NCI-H82 treated with DMSO at 0.1 percent for 48 hours (cell line): Measurements from ENCODE around the gene PEF1.

Experiments
- DNase-seq: peaks from one replicate; lab custom pipeline; 2025; ENCODE audit not compliant: unreplicated experiment; lab: John Stamatoyannopoulos, UW

The PEF1 gene

GRCh38 chr1:31655756-31656155, 11.1 kb upstream of the PEF1 start:
- no peak for DNase-seq

DNA sequence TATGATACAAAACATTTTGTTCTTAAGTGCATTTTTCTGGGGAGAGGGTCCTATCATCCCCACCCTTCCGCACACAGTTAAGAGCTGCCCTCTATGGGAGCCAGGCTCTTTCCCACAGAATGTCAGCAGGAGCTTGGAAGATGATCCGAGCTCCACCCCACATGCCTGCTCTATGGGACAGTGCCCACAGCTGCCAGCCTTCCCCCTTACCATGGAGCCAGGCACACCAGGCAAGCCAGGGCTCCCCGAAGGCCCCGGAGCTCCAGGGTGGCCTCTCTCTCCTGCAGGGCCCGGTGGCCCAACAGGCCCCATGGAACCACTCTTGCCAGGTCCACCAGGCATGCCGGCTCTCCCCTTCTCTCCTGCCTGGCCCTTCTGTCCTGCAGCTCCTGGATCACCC, 10.4 kb upstream of the PEF1 start:
- DNase-seq, result no peak

- DNase-seq, result no peak
Observed at GRCh38 chr1:31654474-31654776, 9.7 kb upstream of the PEF1 start.

GRCh38 chr1:31653717-31654473, 9.2 kb upstream of the PEF1 start:
- no peak for DNase-seq

- no peak for DNase-seq
Observed at GRCh38 chr1:31652891-31653499, 8.3 kb upstream of the PEF1 start.

GRCh38 chr1:31651766-31652165, 7.1 kb upstream of the PEF1 start:
- DNase-seq, result no peak

- no peak for DNase-seq
Observed at GRCh38 chr1:31651089-31651420, 6.4 kb upstream of the PEF1 start.

DNA sequence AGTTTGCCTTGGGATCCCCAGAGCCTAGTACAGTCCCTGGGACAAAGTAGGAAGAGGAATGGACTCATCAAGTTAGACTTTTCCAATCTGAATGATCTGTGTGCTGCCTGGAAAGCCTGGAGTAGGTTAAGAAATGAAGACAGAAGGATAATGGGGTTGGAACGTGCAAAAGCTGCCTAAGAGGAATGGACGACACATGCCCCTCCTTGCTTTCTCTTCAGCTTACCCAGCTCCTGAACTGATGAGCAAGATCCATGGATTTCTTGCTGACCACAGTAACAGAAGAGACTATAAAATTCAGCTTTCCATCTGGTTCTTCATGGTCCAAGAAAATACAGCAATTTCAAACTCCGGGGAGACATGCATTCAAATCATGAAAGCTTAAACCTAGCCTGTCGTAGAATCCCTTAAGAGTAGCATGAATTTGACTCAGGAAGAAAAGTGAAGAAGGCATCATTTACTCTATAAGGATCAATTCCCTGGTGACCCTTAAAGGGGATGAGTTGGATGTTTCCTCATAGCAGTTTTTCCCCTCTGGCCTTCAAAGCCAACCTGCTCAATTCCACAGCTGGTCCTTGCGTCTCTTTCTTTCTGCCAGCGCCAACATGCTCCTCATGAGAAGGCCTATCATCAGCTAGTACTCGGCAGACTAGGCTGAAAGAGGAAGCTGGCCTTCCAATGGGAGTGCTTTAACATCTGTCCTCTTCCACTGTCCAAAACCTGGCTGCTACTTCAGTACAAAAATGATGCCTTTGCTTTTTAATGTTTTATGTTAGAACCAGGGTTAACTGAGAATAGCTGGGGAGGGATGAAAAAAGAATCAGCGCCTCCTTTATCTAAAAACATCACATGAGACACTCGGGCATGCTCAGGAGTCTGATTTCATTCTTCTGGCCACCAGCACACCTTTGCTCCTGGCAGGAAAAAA, 5.7 kb upstream of the PEF1 start:
- DNase-seq, result no peak

DNA sequence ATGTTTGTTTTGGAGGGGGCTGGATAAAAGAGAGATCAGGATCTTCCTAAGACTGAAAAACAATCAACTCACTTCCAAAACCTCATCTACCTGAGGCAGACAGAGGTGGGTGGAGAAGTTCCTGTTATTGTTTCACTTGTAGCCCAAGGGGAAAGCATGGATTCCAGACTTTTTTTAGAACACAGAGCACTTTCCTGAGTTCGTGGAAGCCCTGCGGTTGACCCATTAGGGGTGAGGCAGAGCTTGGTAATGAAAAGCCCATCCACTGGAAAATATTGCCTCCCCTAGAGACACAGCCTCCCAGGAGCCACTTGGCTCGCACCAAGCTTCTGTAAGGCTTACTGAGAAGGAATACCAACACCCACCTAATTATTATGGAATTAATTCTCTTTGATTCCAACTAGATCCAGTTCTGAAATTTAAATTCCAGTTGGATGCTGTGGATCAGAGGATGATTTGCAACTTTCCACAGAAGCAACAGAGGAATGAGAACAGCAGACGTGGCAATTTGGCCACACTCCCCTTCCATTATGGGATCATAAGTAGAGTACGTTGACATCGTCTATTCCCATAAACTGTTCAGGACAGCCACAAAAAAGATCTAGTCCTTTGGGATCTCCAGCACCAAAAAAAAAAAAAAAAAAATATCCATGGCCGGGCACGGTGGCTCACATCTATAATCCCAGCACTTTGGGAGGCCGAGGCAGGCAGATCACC, 4.1 kb upstream of the PEF1 start:
- DNase-seq, result no peak

DNA sequence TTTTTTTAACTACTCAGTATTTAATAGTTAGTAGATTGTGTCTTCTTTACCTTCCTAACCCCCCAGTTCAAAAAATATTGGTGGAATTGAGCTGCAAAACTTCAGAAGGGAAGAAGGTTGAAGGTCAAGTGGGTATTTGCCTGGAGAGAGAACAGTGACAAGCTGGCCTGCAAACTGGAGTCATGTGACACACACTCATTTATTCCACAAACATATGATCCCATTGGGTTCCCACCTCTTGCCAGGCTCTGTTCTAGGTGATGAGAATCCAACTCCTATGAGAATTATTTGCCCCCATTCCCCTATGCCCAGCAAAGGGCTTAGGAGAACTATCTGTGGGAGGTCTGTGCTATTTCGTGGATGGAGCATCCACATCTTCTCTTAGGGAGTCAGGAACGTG, 3.5 kb upstream of the PEF1 start:
- no peak for DNase-seq

GRCh38 chr1:31647106-31647505, 2.4 kb upstream of the PEF1 start:
- no peak for DNase-seq

DNA sequence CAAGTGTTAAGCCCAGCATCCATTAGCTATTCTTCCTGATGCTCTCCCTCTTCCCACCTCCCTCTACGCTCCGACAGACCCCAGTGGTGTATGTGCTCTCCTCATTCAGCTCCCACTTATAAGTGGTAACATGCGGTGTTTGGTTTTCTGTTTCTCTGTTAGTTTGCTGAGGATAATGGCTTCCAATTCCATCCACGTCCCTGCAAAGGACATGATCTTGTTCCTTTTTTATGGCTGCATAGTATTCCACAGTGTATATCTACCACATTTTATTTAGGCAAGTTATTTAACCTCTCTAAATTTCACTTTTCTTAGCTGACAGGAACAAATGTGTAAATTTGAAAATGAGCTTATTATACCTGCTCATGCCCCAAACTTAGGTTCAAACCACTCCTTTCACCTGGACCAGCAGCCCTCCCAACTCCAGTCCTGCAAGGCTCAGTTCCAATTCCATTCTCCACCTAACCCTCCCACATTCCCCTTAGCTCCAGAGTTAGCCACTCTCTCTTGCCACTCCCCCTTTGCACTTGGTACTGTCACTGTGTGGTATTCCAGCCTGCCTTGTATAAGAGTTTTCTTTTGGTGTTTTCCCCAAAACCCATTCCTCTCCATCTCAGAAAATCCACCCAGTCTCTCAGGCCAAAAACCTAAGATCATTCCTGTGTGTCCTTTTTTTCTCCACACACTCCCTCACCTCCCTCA, 1.7 kb upstream of the PEF1 start:
- DNase-seq, result no peak

GRCh38 chr1:31645274-31645568, 545 bp upstream of the PEF1 start:
- no peak for DNase-seq

DNA sequence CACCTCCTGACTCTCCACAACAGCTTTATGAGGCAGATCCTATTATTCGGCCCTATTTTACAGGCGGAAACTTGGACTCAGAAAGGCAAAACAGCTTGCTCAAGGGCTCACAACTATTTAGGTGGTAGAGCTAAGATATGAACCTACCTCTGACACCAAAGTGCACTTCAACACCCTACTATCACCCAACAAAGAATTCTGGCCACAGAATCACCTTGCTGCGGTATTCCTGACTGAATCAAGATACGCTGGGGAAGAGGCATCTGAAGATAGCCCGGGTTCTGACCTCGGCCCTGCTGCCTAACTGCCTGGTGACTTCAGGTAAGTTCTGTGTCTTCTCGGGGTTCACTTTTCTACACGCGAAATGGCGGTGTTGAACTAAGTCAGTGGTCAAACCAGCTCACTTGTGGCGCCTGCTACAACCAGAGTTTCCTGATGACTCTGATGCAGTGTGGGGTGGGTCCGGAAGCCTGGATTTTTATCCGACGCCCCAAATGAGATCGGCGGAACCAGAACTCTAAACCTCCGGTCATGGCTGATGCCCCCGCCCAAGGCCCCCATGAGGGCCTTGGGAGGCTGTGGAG, 608 bp downstream of the PEF1 start:
- no peak for DNase-seq

- DNase-seq, result no peak
Observed at GRCh38 chr1:31642897-31643296, 1.8 kb downstream of the PEF1 start.

GRCh38 chr1:31642366-31642765, 2.3 kb downstream of the PEF1 start:
- DNase-seq, result no peak

GRCh38 chr1:31640964-31641363, 3.7 kb downstream of the PEF1 start:
- no peak for DNase-seq

DNA sequence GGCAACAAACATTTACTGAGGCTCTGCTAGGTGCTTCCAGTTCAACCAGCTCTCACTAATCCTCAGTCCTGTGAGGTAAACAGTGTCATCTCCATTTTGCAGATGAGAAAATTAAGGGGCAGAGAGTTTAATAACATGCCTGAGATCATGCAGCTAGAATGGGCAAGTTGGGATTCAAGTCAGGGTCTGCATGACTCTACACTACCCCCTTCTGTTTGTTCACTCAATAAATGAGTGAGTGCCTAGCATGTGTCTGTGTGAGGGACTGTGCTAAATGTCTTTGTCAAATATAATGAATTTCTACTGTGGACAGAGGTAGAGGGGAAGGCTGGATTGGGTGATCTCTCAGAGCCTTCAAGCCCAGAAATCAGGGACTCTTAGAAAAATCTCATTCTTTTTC, 4.5 kb downstream of the PEF1 start:
- DNase-seq, result no peak

GRCh38 chr1:31639543-31639942, 5.1 kb downstream of the PEF1 start:
- DNase-seq, result no peak

GRCh38 chr1:31637915-31638673, 6.6 kb downstream of the PEF1 start:
- DNase-seq, result no peak
